ENCODE results near the gene SCP2.

- TF ChIP-seq CTCF (IDR thresholded peaks at IDR 0.05; ENCODE audit: low read depth, low read length, poor library complexity, severe bottlenecking) = no peak
- no peak for TF ChIP-seq EZH2phosphoT487 (IDR thresholded peaks at IDR 0.05; ENCODE audit: borderline replicate concordance, low read length)
Measured at GRCh38 chr1:53071167-53071865, 144.2 kb downstream of the SCP2 start.

Data from DOHH2 (cell line).